ENCODE data around the gene JTB. TPM values are rescaled to one million over a fixed set of nuclear protein-coding genes. Genes with fewer than 3 reads are reported as not detected.

JTB gene
- total RNA-seq, 3 donors from 2014 or later (not counting 1 experiment from before 2014, with no cell fraction given), result 96.9 to 107 (median 101) TPM

DNA sequence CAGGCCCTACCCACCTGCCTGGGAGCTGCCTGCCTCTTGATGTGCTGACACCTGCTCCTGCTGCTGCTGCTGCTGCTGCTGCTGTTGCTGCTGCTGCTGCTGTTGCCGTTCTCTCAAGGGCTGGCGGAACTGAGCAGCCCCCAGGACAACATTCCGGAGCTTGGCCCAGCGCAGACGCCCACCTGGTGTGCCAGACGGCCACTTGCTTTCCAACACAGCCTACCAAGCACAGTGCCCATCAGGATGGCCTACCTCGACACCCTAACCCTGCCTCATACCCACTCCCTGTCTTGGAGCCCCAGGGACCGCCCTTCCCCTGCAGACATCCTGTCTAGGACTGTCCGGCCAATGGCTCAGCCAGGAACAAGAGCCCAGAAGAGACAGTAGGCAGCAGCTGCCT, 42.7 kb downstream of the JTB start:
- Mint-ChIP-seq H3K4me3 (no peak overlapping the region), H3K27ac (peak overlapping the region in 1 of 2 donors; percentile 49), H3K27me3 (ENCODE audit: low read depth in 2 of 2) (no peaks in the 10 kb centered on the region), H3K9me3 (no peaks in the 10 kb centered on the region), H3K4me1 (peaks cover 3 to 16% of the 10 kb centered on the region in 2 donors), H3K36me3 (no peaks in the 10 kb centered on the region)
- TF ChIP-seq CTCF (IDR thresholded peaks at IDR 0.05), result no peak
- intact Hi-C loops (cut with micrococcal nuclease), result no loop called here
- no peaks in the 10 kb centered on the region for H3K27me3 ChIP-seq (ENCODE audit: control insufficient read depth, insufficient read depth, low read length)
- peaks cover 77% of the 10 kb centered on the region for H3K36me3 ChIP-seq (ENCODE audit: control insufficient read depth, insufficient read depth, low read length)
- ATAC-seq, result no peak
- H3K27ac ChIP-seq (ENCODE audit: low read length), result no peak overlapping the region
- H3K4me1 ChIP-seq (ENCODE audit: control insufficient read depth, insufficient read depth, low read length), result no peaks in the 10 kb centered on the region
- H3K9me3 ChIP-seq (ENCODE audit: control insufficient read depth, insufficient read depth, low read length), result no peaks in the 10 kb centered on the region
- H3K4me3 ChIP-seq (ENCODE audit: low read length), result no peak overlapping the region
- DNase-seq, result no peak
- 98% methylated on average over 9 of the region's 9 CpGs for WGBS (ENCODE audit: insufficient coverage)

DNA sequence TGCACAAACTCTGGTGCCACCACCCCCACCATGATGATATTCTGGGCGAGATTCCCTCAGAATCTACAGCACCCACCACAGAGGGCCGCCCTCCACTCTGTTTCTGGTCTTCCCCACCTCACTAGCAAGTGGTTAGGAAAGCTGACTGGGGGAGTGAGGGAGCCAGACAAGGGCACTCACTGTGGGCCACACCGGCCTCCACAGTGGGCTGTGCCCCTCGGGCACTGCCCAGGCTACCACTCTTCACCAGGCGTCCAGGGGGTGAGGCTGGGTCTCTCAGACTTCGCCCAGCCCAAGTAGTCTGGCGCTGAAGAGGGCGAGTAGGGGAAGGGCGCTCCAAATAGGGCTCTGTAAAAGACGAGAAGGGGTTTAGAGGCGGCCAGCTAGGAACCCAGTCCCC, 43.5 kb downstream of the JTB start:
- TF ChIP-seq CTCF (IDR thresholded peaks at IDR 0.05), result no peak
- no peaks in the 10 kb centered on the region for H3K27me3 ChIP-seq (ENCODE audit: control insufficient read depth, insufficient read depth, low read length)
- Mint-ChIP-seq H3K4me1 (peaks cover under 1 to 11% of the 10 kb centered on the region in 2 donors), H3K27ac (peak overlapping the region in 1 of 2 donors; percentile 49), H3K4me3 (no peak overlapping the region), H3K9me3 (no peaks in the 10 kb centered on the region), H3K27me3 (ENCODE audit: low read depth in 2 of 2) (no peaks in the 10 kb centered on the region), H3K36me3 (no peaks in the 10 kb centered on the region)
- intact Hi-C loops (cut with micrococcal nuclease), result no loop called here
- no peak for DNase-seq
- H3K9me3 ChIP-seq (ENCODE audit: control insufficient read depth, insufficient read depth, low read length), result no peaks in the 10 kb centered on the region
- peaks cover 70% of the 10 kb centered on the region for H3K36me3 ChIP-seq (ENCODE audit: control insufficient read depth, insufficient read depth, low read length)
- WGBS (ENCODE audit: insufficient coverage), result 99% methylated on average over 11 of the region's 11 CpGs
- no peaks in the 10 kb centered on the region for H3K4me1 ChIP-seq (ENCODE audit: control insufficient read depth, insufficient read depth, low read length)
- no peak for ATAC-seq
- no peak overlapping the region for H3K27ac ChIP-seq (ENCODE audit: low read length)
- no peak overlapping the region for H3K4me3 ChIP-seq (ENCODE audit: low read length)

DNA sequence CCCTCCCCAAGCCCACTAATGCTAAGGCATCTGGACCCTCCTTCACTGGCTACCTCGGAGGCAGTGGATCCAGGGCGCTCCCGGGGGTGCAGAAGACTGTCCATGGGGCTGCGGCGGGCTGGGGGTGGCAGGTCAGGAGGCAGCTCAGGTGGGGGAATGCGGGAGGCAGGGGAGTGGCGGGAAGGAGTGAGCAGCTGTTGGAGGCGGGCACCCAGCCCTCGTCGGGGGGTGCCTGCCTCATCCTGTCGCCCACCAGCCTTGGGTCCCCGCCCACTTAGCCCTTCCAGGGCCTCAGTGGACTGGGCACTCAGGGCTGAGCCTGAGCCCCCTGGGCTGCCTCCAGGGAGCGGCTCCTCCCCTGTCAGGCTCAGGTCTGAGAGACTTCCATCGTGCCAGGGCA, 44.0 kb downstream of the JTB start:
- WGBS (ENCODE audit: insufficient coverage), result 94% methylated on average over 14 of the region's 14 CpGs
- intact Hi-C loops (cut with micrococcal nuclease), result no loop called here
- no peak for TF ChIP-seq CTCF (IDR thresholded peaks at IDR 0.05)
- Mint-ChIP-seq H3K27me3 (ENCODE audit: low read depth in 2 of 2) (no peaks in the 10 kb centered on the region), H3K4me3 (no peak overlapping the region), H3K4me1 (peaks cover 6 to 16% of the 10 kb centered on the region in 2 donors), H3K27ac (no peak overlapping the region), H3K9me3 (no peaks in the 10 kb centered on the region), H3K36me3 (no peaks in the 10 kb centered on the region)
- H3K36me3 ChIP-seq (ENCODE audit: control insufficient read depth, insufficient read depth, low read length), result peaks cover 69% of the 10 kb centered on the region
- H3K4me3 ChIP-seq (ENCODE audit: low read length), result no peak overlapping the region
- no peak for DNase-seq
- no peaks in the 10 kb centered on the region for H3K27me3 ChIP-seq (ENCODE audit: control insufficient read depth, insufficient read depth, low read length)
- no peak for ATAC-seq
- H3K27ac ChIP-seq (ENCODE audit: low read length), result no peak overlapping the region
- H3K9me3 ChIP-seq (ENCODE audit: control insufficient read depth, insufficient read depth, low read length), result no peaks in the 10 kb centered on the region
- H3K4me1 ChIP-seq (ENCODE audit: control insufficient read depth, insufficient read depth, low read length), result no peaks in the 10 kb centered on the region

All from natural killer cell (primary cell).